DOHH2 (cell line): ENCODE measurements around the gene THAP6.
"Not testable (repeated sequence)": the region's sequence is repeated elsewhere in the genome, so short reads cannot be mapped to it uniquely, and the experiment has no call there.

ENCODE experiments used
- H3F3A ChIP-seq: fragments of 200-600 bp; sonication (generic), shearing (Covaris generic); 2 replicates; pipeline ENCODE4 v1.6.0; 2016; ENCODE audit warnings: antibody characterized with exemption, mild to moderate bottlenecking; ENCODE audit not compliant: control insufficient read depth, insufficient read depth
- H3K27ac ChIP-seq: fragments of 200-600 bp; sonication (generic); 2 replicates; pipeline ENCODE4 v1.5.1; 2014; ENCODE audit warnings: low read depth, mild to moderate bottlenecking, low read length, moderate library complexity
- H3K27me3 ChIP-seq: fragments of 200-600 bp; sonication (generic); 2 replicates; pipeline ENCODE4 v1.6.1; 2014; ENCODE audit warnings: mild to moderate bottlenecking, low read length, mixed read lengths; ENCODE audit not compliant: control insufficient read depth
- H3K36me3 ChIP-seq: fragments of 200-600 bp; sonication (generic); 2 replicates; pipeline ENCODE4 v1.6.1; 2014; ENCODE audit warnings: mild to moderate bottlenecking, low read length, moderate library complexity, mixed read lengths; ENCODE audit not compliant: control insufficient read depth
- H3K4me1 ChIP-seq: fragments of 200-600 bp; sonication (generic); 2 replicates; pipeline ENCODE4 v1.6.1; 2014; ENCODE audit warnings: mild to moderate bottlenecking, low read length, mixed read lengths; ENCODE audit not compliant: control insufficient read depth
- H3K4me2 ChIP-seq: fragments of 200-600 bp; sonication (generic); 2 replicates; pipeline ENCODE4 v1.6.0; 2014; ENCODE audit warnings: mild to moderate bottlenecking, low read length, moderate library complexity
- H3K4me3 ChIP-seq: fragments of 200-600 bp; sonication (generic); 2 replicates; pipeline ENCODE4 v1.5.1; 2014; ENCODE audit warnings: mild to moderate bottlenecking, low read length, mixed read lengths
- H3K79me2 ChIP-seq: fragments of 200-600 bp; sonication (generic); 2 replicates; pipeline ENCODE4 v1.6.1; 2014; ENCODE audit warnings: mild to moderate bottlenecking, low read length, mixed read lengths; ENCODE audit not compliant: control insufficient read depth
- H3K9me2 ChIP-seq: fragments of 200-600 bp; sonication (generic); replicated peaks from 2 replicates; pipeline ENCODE4 v1.6.1; 2014; ENCODE audit warnings: mild to moderate bottlenecking, low read length, mixed read lengths; ENCODE audit not compliant: control insufficient read depth
- H3K9me3 ChIP-seq: fragments of 200-600 bp; sonication (generic); 2 replicates; pipeline ENCODE4 v1.6.1; 2014; ENCODE audit warnings: antibody characterized with exemption, low read length, mixed read lengths; ENCODE audit not compliant: control insufficient read depth, insufficient read depth
- H4K20me1 ChIP-seq: fragments of 200-600 bp; sonication (generic); 2 replicates; pipeline ENCODE4 v1.6.0; 2014; ENCODE audit warnings: low read depth, mild to moderate bottlenecking, antibody characterized with exemption, low read length, moderate library complexity; ENCODE audit not compliant: control insufficient read depth, insufficient read depth
- CTCF ChIP-seq: fragments of 200-600 bp; sonication (generic); IDR thresholded peaks from one replicate; pipeline ENCODE4 v1.5.1; 2014; ENCODE audit warnings: antibody characterized with exemption, mild to moderate bottlenecking, low read depth, low read length; ENCODE audit not compliant: poor library complexity, severe bottlenecking
- EZH2phosphoT487 ChIP-seq: fragments of 200-600 bp; sonication (generic); IDR thresholded peaks from 2 replicates; pipeline ENCODE4 v1.6.1; 2017; ENCODE audit warnings: borderline replicate concordance, mild to moderate bottlenecking, antibody characterized with exemption, low read length, moderate library complexity, mixed read lengths

The THAP6 gene

GRCh38 chr4:75514949-75515612 lies 808 bp downstream of the THAP6 start:
- peak overlapping the region; percentile 96 for H3K4me2 ChIP-seq
- H3K36me3 ChIP-seq: peaks cover 46% of the 10 kb centered on the region
- H3K4me3 ChIP-seq: peak overlapping the region; percentile 89
- H3K79me2 ChIP-seq: peaks cover 57% of the 10 kb centered on the region
- peaks cover 40% of the 10 kb centered on the region for H3K4me1 ChIP-seq
- H3K9me3 ChIP-seq: peaks cover 2% of the 10 kb centered on the region; the same call in 1 of the 2 replicates
- H3K27ac ChIP-seq: peak overlapping the region; percentile 85
- no peaks in the 10 kb centered on the region for H3K27me3 ChIP-seq
- TF ChIP-seq EZH2phosphoT487: no peak
- TF ChIP-seq CTCF: no peak
- peaks cover 5% of the 10 kb centered on the region for H3F3A ChIP-seq
- no peaks in the 10 kb centered on the region for H3K9me2 ChIP-seq
- H4K20me1 ChIP-seq: 0 out of 2 replicates have a peak, but pooled peaks cover 3% of the 10 kb centered on the region

- H3K27me3 ChIP-seq: no peaks in the 10 kb centered on the region
- H3K36me3 ChIP-seq: peaks cover 41% of the 10 kb centered on the region
- H3K9me2 ChIP-seq: no peaks in the 10 kb centered on the region
- H3K27ac ChIP-seq: no peak overlapping the region
- peak overlapping the region; percentile 96 for H3K4me2 ChIP-seq
- H3K9me3 ChIP-seq: no peaks in the 10 kb centered on the region
- H3K4me1 ChIP-seq: peaks cover 32% of the 10 kb centered on the region
- 0 out of 2 replicates have a peak, but pooled peaks cover 3% of the 10 kb centered on the region for H4K20me1 ChIP-seq
- H3F3A ChIP-seq: peaks cover 5% of the 10 kb centered on the region
- H3K4me3 ChIP-seq: peak overlapping the region; percentile 89
- peaks cover 47% of the 10 kb centered on the region for H3K79me2 ChIP-seq
- TF ChIP-seq CTCF (no peak), EZH2phosphoT487 (no peak)
These were observed 1.9 kb downstream of the THAP6 start for GRCh38 chr4:75516144-75516543.

GRCh38 chr4:75519452-75519851 lies 5.2 kb downstream of the THAP6 start:
- not testable (repeated sequence) for H4K20me1 ChIP-seq, H3K9me2 ChIP-seq, H3K4me3 ChIP-seq, H3K27ac ChIP-seq, H3K27me3 ChIP-seq, H3F3A ChIP-seq, H3K4me2 ChIP-seq, H3K9me3 ChIP-seq
- Histone ChIP-seq H3K79me2 (peaks cover 16% of the 10 kb centered on the region), H3K36me3 (peaks cover 49% of the 10 kb centered on the region), H3K4me1 (peaks cover 11% of the 10 kb centered on the region)

- peaks cover 59% of the 10 kb centered on the region for H3K36me3 ChIP-seq
- no peak overlapping the region for H3K27ac ChIP-seq
- no peak for TF ChIP-seq EZH2phosphoT487
These were observed 10.8 kb downstream of the THAP6 start for GRCh38 chr4:75525086-75525485.

More at GRCh38 chr4:75525086-75525485, 10.8 kb downstream of the THAP6 start:
- Histone ChIP-seq H3K27me3 (no peaks in the 10 kb centered on the region), H3K9me3 (no peaks in the 10 kb centered on the region), H3K4me3 (no peak overlapping the region), H3F3A (no peaks in the 10 kb centered on the region), H3K4me1 (no peaks in the 10 kb centered on the region), H3K9me2 (no peaks in the 10 kb centered on the region), H4K20me1 (no peaks in the 10 kb centered on the region), H3K79me2 (no peaks in the 10 kb centered on the region), H3K4me2 (no peak overlapping the region)
